H1 (cell line): Measurements from ENCODE around the gene RPL3. TPM values are rescaled to one million over a fixed set of nuclear protein-coding genes. Genes with fewer than 3 reads are reported as not detected.

Experiments used
- CBX8 ChIP-seq: fragments of 300-800, 300-1000 bp; sonication (generic); IDR thresholded peaks from 2 replicates; pipeline ENCODE4 v1.7.1; 2016; ENCODE audit warnings: low read depth, low read length, borderline replicate concordance
- POU5F1 ChIP-seq: IDR thresholded peaks from 2 replicates; pipeline ENCODE4 v1.6.1; 2011; ENCODE audit warnings: low read depth, mild to moderate bottlenecking, low read length, moderate library complexity
- TBP ChIP-seq: IDR thresholded peaks from 2 replicates; pipeline ENCODE4 v1.6.1; 2011; ENCODE audit warnings: low read depth, low read length, improper control_type of control experiment
- polyA plus RNA-seq, 7 experiments: library from polyadenylated mRNA; depleted of rRNA in 3 of 7; stranded (reverse) in 5 of 7; unstranded in 2 of 7; fragments of >200 nt in 5 of 7; fragments of 200-250 nt in 2 of 7; gene quantifications; 1 replicate in 5 of 7; 2 replicates in 1 of 7; 4 replicates in 1 of 7; pipeline versions ENCODE4 v1.2.1 to v1.2.3, GENCODE V29; 2011 to 2013; ENCODE audit warnings: missing spikeins in 2 of 7, mixed read lengths in 2 of 7
- total RNA-seq: library from RNA; stranded (reverse); fragmentation: NEBNext Ultra II Directional; extraction: Animal tissue kit (Norgen Biotek cat#: 25700); gene quantifications from 2 replicates; pipeline ENCODE4 v1.2.1, GENCODE V29; 2021
- TF ChIP-seq, protein P1 (sequence below): fragments of 300-600 bp; sonication (generic); IDR thresholded peaks from 2 replicates; pipeline ENCODE4 v1.7.1; 2012; ENCODE audit warnings: low read length, moderate library complexity, mild to moderate bottlenecking, inconsistent platforms; ENCODE audit not compliant: insufficient replicate concordance

RPL3 gene
- total and polyA plus RNA-seq, 2 of the 8 experiments (the other 6 are each of a cell fraction or from before 2014, with no cell fraction given): 2,865 to 5,466 TPM

DNA sequence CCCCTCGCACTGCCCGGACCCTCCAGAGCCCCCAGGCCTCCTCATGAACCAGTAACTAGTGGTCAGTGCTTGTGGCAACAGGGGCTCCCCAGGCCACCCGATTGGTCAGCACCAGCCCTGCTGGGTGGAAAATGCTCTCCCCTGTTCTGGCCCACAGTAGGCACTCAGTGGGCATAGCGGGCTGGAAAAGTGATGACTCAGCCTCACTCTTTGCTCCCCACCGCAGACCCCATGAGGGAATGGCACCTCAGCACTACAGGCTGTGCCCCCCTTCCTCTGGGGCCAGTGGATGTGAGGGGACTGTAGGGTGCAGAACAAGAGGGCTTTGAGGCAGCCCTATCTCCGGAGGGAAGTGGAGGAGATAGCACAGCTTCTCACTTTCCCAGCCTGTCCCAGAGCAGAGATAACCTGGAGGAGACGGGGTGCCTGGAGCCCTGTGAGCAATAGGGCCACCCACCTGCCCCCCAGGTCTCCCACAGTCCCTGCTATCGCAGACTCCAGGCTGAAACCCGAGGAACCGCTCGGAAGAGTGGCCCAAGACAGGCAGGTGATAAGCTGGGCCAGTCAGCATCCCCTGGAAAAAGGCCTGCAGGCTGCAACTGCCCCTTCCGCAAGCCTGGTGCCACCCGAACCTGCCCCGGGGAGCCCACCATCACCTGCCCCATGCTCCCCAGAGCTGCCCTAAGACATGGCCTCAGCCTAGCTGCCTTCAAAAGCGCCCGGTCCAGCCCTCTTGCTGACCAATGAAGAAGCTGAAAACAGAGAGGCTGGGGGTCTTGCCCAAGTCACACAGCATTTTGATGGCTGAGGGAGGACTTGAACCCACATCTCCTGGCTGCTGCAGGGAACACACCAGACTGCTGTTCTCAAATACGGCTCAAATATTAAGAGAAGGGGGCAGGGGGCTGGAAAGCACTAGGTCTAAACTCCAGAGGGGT is 45.2 kb downstream of the RPL3 start (continued):
- TF ChIP-seq, protein P1, sequence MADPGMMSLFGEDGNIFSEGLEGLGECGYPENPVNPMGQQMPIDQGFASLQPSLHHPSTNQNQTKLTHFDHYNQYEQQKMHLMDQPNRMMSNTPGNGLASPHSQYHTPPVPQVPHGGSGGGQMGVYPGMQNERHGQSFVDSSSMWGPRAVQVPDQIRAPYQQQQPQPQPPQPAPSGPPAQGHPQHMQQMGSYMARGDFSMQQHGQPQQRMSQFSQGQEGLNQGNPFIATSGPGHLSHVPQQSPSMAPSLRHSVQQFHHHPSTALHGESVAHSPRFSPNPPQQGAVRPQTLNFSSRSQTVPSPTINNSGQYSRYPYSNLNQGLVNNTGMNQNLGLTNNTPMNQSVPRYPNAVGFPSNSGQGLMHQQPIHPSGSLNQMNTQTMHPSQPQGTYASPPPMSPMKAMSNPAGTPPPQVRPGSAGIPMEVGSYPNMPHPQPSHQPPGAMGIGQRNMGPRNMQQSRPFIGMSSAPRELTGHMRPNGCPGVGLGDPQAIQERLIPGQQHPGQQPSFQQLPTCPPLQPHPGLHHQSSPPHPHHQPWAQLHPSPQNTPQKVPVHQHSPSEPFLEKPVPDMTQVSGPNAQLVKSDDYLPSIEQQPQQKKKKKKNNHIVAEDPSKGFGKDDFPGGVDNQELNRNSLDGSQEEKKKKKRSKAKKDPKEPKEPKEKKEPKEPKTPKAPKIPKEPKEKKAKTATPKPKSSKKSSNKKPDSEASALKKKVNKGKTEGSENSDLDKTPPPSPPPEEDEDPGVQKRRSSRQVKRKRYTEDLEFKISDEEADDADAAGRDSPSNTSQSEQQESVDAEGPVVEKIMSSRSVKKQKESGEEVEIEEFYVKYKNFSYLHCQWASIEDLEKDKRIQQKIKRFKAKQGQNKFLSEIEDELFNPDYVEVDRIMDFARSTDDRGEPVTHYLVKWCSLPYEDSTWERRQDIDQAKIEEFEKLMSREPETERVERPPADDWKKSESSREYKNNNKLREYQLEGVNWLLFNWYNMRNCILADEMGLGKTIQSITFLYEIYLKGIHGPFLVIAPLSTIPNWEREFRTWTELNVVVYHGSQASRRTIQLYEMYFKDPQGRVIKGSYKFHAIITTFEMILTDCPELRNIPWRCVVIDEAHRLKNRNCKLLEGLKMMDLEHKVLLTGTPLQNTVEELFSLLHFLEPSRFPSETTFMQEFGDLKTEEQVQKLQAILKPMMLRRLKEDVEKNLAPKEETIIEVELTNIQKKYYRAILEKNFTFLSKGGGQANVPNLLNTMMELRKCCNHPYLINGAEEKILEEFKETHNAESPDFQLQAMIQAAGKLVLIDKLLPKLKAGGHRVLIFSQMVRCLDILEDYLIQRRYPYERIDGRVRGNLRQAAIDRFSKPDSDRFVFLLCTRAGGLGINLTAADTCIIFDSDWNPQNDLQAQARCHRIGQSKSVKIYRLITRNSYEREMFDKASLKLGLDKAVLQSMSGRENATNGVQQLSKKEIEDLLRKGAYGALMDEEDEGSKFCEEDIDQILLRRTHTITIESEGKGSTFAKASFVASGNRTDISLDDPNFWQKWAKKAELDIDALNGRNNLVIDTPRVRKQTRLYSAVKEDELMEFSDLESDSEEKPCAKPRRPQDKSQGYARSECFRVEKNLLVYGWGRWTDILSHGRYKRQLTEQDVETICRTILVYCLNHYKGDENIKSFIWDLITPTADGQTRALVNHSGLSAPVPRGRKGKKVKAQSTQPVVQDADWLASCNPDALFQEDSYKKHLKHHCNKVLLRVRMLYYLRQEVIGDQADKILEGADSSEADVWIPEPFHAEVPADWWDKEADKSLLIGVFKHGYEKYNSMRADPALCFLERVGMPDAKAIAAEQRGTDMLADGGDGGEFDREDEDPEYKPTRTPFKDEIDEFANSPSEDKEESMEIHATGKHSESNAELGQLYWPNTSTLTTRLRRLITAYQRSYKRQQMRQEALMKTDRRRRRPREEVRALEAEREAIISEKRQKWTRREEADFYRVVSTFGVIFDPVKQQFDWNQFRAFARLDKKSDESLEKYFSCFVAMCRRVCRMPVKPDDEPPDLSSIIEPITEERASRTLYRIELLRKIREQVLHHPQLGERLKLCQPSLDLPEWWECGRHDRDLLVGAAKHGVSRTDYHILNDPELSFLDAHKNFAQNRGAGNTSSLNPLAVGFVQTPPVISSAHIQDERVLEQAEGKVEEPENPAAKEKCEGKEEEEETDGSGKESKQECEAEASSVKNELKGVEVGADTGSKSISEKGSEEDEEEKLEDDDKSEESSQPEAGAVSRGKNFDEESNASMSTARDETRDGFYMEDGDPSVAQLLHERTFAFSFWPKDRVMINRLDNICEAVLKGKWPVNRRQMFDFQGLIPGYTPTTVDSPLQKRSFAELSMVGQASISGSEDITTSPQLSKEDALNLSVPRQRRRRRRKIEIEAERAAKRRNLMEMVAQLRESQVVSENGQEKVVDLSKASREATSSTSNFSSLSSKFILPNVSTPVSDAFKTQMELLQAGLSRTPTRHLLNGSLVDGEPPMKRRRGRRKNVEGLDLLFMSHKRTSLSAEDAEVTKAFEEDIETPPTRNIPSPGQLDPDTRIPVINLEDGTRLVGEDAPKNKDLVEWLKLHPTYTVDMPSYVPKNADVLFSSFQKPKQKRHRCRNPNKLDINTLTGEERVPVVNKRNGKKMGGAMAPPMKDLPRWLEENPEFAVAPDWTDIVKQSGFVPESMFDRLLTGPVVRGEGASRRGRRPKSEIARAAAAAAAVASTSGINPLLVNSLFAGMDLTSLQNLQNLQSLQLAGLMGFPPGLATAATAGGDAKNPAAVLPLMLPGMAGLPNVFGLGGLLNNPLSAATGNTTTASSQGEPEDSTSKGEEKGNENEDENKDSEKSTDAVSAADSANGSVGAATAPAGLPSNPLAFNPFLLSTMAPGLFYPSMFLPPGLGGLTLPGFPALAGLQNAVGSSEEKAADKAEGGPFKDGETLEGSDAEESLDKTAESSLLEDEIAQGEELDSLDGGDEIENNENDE: no peak
- TF ChIP-seq CBX8 (no peak), POU5F1 (no peak), TBP (no peak)
